ENCODE measurements around the gene PRKACG. TPM values are rescaled to one million over a fixed set of nuclear protein-coding genes. Genes with fewer than 3 reads are reported as not detected.
A peak's percentile ranks its signal among the peaks of the same experiment; 100 is the strongest.

Gene PRKACG
- total and polyA plus RNA-seq, 2 of the 8 experiments (the other 6 are each of a cell fraction or from before 2014, with no cell fraction given), result not detected

GRCh38 chr9:69036309-69036708 lies 22.4 kb upstream of the PRKACG start:
- Histone ChIP-seq H3K18ac (ENCODE audit: extremely low read depth, low read length) (no peak overlapping the region), H3K9me3 (ENCODE audit: insufficient read depth in 2 of 2, low read depth in 1 of 2, low read length in 1 of 2) (no peaks in the 10 kb centered on the region), H4K91ac (replicated peaks; ENCODE audit: insufficient read length, low read length) (no peak overlapping the region), H3K27me3 (replicated peaks in 1 of 4; ENCODE audit: control insufficient read depth in 3 of 4, extremely low read depth in 1 of 4, insufficient read depth in 3 of 4, low read length in 3 of 4) (no peaks in the 10 kb centered on the region), H3K4ac (replicated peaks; ENCODE audit: insufficient read length, low read depth, low read length) (peak overlapping the region; percentile 34), H3K4me3 (ENCODE audit: extremely low read depth in 1 of 4, insufficient read depth in 2 of 4, low read depth in 3 of 4, low read length in 4 of 4) (peak overlapping the region; percentile 61 to 96 (median 83)), H3K4me2 (ENCODE audit: insufficient read depth in 1 of 2, low read depth in 2 of 2, low read length in 2 of 2) (peak overlapping the region; percentile 71 to 77), H4K8ac (ENCODE audit: extremely low read depth, insufficient read depth, low read length) (peak overlapping the region; percentile 95; the same call in 1 of the 2 replicates), H3K79me1 (ENCODE audit: low read depth, low read length) (peaks cover 2% of the 10 kb centered on the region; the same call in 1 of the 2 replicates), H2BK120ac (replicated peaks; ENCODE audit: low read depth, low read length) (no peak overlapping the region), H3K23me2 (ENCODE audit: low read depth, low read length) (peaks cover 7% of the 10 kb centered on the region; the same call in 1 of the 2 replicates), H2BK5ac (ENCODE audit: low read depth, low read length) (no peak overlapping the region), H3K56ac (replicated peaks; ENCODE audit: insufficient read length, low read depth, low read length) (no peak overlapping the region), H3K79me2 (ENCODE audit: control insufficient read depth in 1 of 2, insufficient read depth in 2 of 2, low read length in 2 of 2) (peaks cover 8 to 47% of the 10 kb centered on the region in 2 experiments), H3K27ac (ENCODE audit: low read depth, low read length) (0 out of 2 replicates have a peak overlapping the region, but pooled peaks have one; percentile 48), H3K14ac (ENCODE audit: insufficient read length) (no peak overlapping the region), H2BK20ac (ENCODE audit: low read length) (no peak overlapping the region), H2AFZ (ENCODE audit: low read length) (0 out of 2 replicates have a peak overlapping the region, but pooled peaks have one; percentile 81), H4K5ac (ENCODE audit: insufficient read length, low read depth, low read length) (no peak overlapping the region), H3K4me1 (replicated peaks in 1 of 4; ENCODE audit: control insufficient read depth in 3 of 4, insufficient read depth in 4 of 4, low read length in 3 of 4) (peaks cover 0 to 4% (median 1%) of the 10 kb centered on the region in 4 experiments; a peak in 2 of 7 replicates), H3K9ac (replicated peaks in 1 of 4; ENCODE audit: extremely low read depth in 1 of 4, low read depth in 3 of 4, low read length in 3 of 4) (peak overlapping the region in 3 of 4 experiments; percentile 32 to 83 (median 73); a peak in 5 of 7 replicates), H2BK15ac (ENCODE audit: low read length) (no peak overlapping the region), H2AK5ac (ENCODE audit: low read depth, low read length) (no peak overlapping the region), H3K23ac (ENCODE audit: insufficient read length) (no peak overlapping the region), H3K36me3 (ENCODE audit: control insufficient read depth in 2 of 4, insufficient read depth in 4 of 4, low read length in 3 of 4) (no peaks in the 10 kb centered on the region), H2BK12ac (ENCODE audit: low read depth, low read length) (no peak overlapping the region), H4K20me1 (replicated peaks in 1 of 2; ENCODE audit: control insufficient read depth in 1 of 2, insufficient read depth in 2 of 2, low read length in 2 of 2) (peaks cover 0 to 3% of the 10 kb centered on the region in 2 experiments)
- CTCF ChIA-PET (ENCODE audit: partially characterized antibody), result interaction anchor here (0.7 to 1.4 kb wide), 6 partner anchors 11 to 453 kb away, joined by 3 to 4 read pairs (median 3); no protein-coding TSS in a partner anchor
- FAIRE-seq (no peak), DNase-seq (ENCODE audit: low read depth in 1 of 2, low spot score in 2 of 2) (no peak)
- WGBS, 2 experiments (ENCODE audit: extremely low coverage in 1 of 2, insufficient coverage in 1 of 2, insufficient read length in 1 of 2, insufficient replicate concordance in 2 of 2, low coverage in 1 of 2, low lambda C conversion rate in 2 of 2, missing lambda C conversion rate in 1 of 2), result 9% methylated on average over 14 of the region's 14 CpGs; no CpG with 5 or more reads in 1 of the 2 experiments
- POLR2A ChIA-PET (ENCODE audit: partially characterized antibody), result interaction anchor here (0.6 to 2.0 kb wide), 11 partner anchors 9 to 172 kb away, joined by 3 to 8 read pairs (median 3); no protein-coding TSS in a partner anchor
- TF ChIP-seq KDM1A (IDR thresholded peaks at IDR 0.05; ENCODE audit: borderline replicate concordance, low read length), result peak; percentile 97
- TF ChIP-seq ASH2L (IDR thresholded peaks at IDR 0.05; ENCODE audit: low read length), result no peak

Data from H1 (cell line).